KMS-11 (cell line): ENCODE measurements around the gene RABEP2.
"Not testable (repeated sequence)": the region's sequence is repeated elsewhere in the genome, so short reads cannot be mapped to it uniquely, and the experiment has no call there.

Experiments
- H2AFZ ChIP-seq: fragments of 200-600 bp; sonication (generic); 2 replicates; pipeline ENCODE4 v1.6.1; 2016; ENCODE audit warnings: antibody characterized with exemption, mixed run types, low read depth
- H3K27ac ChIP-seq: fragments of 200-600 bp; sonication (generic); 2 replicates; pipeline ENCODE4 v1.6.1; 2016; ENCODE audit warnings: mild to moderate bottlenecking, mixed run types
- H3K27me3 ChIP-seq: fragments of 200-600 bp; sonication (generic); 2 replicates; pipeline ENCODE4 v1.6.1; 2017; ENCODE audit warnings: mild to moderate bottlenecking, low read depth, mixed run types, moderate library complexity; ENCODE audit not compliant: insufficient read depth
- H3K36me3 ChIP-seq: fragments of 200-600 bp; sonication (generic); 2 replicates; pipeline ENCODE4 v1.6.1; 2017; ENCODE audit warnings: mild to moderate bottlenecking, mixed run types; ENCODE audit not compliant: insufficient read depth
- H3K4me1 ChIP-seq: fragments of 200-600 bp; sonication (generic); 2 replicates; pipeline ENCODE4 v1.6.1; 2016; ENCODE audit warnings: mild to moderate bottlenecking, low read depth, mixed run types; ENCODE audit not compliant: poor library complexity, severe bottlenecking
- H3K4me2 ChIP-seq: fragments of 200-600 bp; sonication (generic); 2 replicates; pipeline ENCODE4 v1.7.0; 2016; ENCODE audit warnings: mild to moderate bottlenecking, mixed run types
- H3K4me3 ChIP-seq: fragments of 200-600 bp; sonication (generic); IDR thresholded peaks from 2 replicates; pipeline ENCODE4 v1.6.1; 2017; ENCODE audit warnings: low read depth, low read length, mixed read lengths; ENCODE audit not compliant: insufficient read depth
- H3K79me2 ChIP-seq: fragments of 200-600 bp; sonication (generic); 2 replicates; pipeline ENCODE4 v1.6.1; 2016; ENCODE audit warnings: low read depth, mixed run types; ENCODE audit not compliant: insufficient read depth
- H3K9ac ChIP-seq: fragments of 200-600 bp; sonication (generic); 2 replicates; pipeline ENCODE4 v1.6.1; 2016; ENCODE audit warnings: mild to moderate bottlenecking, mixed run types
- H4K20me1 ChIP-seq: fragments of 200-600 bp; sonication (generic); 2 replicates; pipeline ENCODE4 v1.6.1; 2016; ENCODE audit warnings: mild to moderate bottlenecking, mixed run types; ENCODE audit not compliant: insufficient read depth
- TF ChIP-seq, protein P1 (sequence below): fragments of 200-600 bp; sonication (generic); conservative IDR thresholded peaks from 2 replicates; pipeline ENCODE4 v1.6.1; 2017; ENCODE audit warnings: low read depth, mild to moderate bottlenecking, antibody characterized with exemption, low read length, moderate library complexity, mixed read lengths

Gene RABEP2

GRCh38 chr16:28924762-28925385 is at the start of gene RABEP2:
RABEP2 (minus strand) TSS chr16:28925238; CDS start chr16:28925163, 75 bp downstream.
- Histone ChIP-seq H3K4me1 (peaks cover 30% of the 10 kb centered on the region), H3K27ac (peak within 1 kb of the TSS; percentile 84), H3K27me3 (no peaks in the 10 kb centered on the region), H3K9ac (peak within 1 kb of the TSS; percentile 91), H4K20me1 (no peaks in the 10 kb centered on the region), H3K4me2 (peak within 1 kb of the TSS; percentile 99), H3K4me3 (no peak within 1 kb of the TSS), H2AFZ (peak within 1 kb of the TSS; percentile 82), H3K36me3 (no peaks in the 10 kb centered on the region), H3K79me2 (no peaks in the 10 kb centered on the region)
- TF ChIP-seq, protein P1, sequence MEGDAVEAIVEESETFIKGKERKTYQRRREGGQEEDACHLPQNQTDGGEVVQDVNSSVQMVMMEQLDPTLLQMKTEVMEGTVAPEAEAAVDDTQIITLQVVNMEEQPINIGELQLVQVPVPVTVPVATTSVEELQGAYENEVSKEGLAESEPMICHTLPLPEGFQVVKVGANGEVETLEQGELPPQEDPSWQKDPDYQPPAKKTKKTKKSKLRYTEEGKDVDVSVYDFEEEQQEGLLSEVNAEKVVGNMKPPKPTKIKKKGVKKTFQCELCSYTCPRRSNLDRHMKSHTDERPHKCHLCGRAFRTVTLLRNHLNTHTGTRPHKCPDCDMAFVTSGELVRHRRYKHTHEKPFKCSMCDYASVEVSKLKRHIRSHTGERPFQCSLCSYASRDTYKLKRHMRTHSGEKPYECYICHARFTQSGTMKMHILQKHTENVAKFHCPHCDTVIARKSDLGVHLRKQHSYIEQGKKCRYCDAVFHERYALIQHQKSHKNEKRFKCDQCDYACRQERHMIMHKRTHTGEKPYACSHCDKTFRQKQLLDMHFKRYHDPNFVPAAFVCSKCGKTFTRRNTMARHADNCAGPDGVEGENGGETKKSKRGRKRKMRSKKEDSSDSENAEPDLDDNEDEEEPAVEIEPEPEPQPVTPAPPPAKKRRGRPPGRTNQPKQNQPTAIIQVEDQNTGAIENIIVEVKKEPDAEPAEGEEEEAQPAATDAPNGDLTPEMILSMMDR = no peak

DNA sequence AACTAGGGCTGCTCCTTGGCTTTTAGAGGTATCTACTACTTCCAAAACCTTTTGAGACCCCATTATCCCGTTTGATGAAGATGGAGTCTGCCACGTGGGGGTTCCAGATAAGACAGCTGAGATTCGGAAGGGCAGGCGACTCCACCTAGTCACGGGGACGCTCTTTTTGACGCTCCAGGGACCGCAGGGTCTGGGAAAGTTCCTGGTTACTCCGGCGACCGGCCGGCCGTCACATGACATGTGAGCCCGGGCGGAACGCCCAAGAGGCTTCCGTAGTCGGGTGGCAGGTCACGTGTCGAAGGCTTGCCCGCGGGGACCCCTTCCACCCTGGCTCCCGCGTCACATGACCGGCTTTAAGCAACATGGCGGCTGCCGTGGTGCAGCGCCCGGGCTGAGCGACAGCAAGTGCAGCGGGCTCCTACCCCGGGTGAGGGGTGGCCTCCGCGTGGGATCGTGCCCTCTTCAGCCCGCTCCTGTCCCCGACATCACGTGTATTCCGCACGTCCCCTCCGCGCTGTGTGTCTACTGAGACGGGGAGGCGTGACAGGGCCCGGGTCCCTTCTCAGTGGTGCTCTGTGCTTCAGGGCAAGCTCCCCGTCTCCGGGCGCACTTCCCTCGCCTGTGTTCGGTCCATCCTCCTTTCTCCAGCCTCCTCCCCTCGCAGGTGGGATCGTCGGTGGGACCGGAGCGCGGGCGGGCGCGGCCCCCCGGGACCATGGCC is 49.6 kb upstream of the RABEP2 start, which contains the start of gene SPNS1:
Gene SPNS1, plus strand, starts transcription at position 342 of the 721 bp plus-strand sequence. Its CDS starts 374 bp downstream, at position 716.
- peak within 1 kb of the TSS; percentile 44 for H3K4me3 ChIP-seq
- H3K27ac ChIP-seq = peak within 1 kb of the TSS; percentile 15; the same call in 1 of the 2 replicates
- H3K4me2 ChIP-seq = peak within 1 kb of the TSS; percentile 88
- TF ChIP-seq, protein P1 = no peak
- peak within 1 kb of the TSS; percentile 72 for H3K9ac ChIP-seq
- H2AFZ ChIP-seq = peak within 1 kb of the TSS; percentile 92
- H3K79me2 ChIP-seq = no peaks in the 10 kb centered on the region
- H3K27me3 ChIP-seq = no peaks in the 10 kb centered on the region
- no peaks in the 10 kb centered on the region for H4K20me1 ChIP-seq
- H3K36me3 ChIP-seq = no peaks in the 10 kb centered on the region
- H3K4me1 ChIP-seq = peaks cover 14% of the 10 kb centered on the region

DNA sequence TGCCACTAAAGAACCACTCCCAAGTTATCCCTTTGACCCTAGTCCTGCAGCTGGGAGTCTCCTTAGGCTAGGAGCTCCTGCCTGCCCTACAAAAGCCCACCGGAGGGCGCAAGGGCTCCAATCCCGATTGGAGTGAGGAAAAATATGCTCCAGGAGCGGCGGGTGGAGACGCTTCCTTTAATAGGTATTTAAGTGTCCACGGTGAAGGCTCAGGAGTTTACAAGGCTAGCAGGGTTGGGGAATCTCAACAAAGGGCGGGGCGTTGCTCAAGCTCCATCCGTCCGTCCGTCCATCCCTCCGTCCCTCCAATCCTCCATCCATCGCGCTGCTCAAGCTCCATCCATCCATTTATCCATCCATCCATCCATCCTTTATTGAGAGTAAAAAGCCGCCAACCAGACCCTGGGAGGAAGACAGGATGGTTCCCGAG is 49.0 kb upstream of the RABEP2 start:
- H3K4me3 ChIP-seq = peak overlapping the region; percentile 44
- H3K4me2 ChIP-seq = peak overlapping the region; percentile 88
- H3K36me3 ChIP-seq = no peaks in the 10 kb centered on the region
- TF ChIP-seq, protein P1 = peak; percentile 73
- H3K27ac ChIP-seq = peak overlapping the region; percentile 15; the same call in 1 of the 2 replicates
- no peaks in the 10 kb centered on the region for H4K20me1 ChIP-seq
- H3K9ac ChIP-seq = peak overlapping the region; percentile 72
- peak overlapping the region; percentile 92 for H2AFZ ChIP-seq
- no peaks in the 10 kb centered on the region for H3K79me2 ChIP-seq
- H3K4me1 ChIP-seq = peaks cover 14% of the 10 kb centered on the region
- no peaks in the 10 kb centered on the region for H3K27me3 ChIP-seq

DNA sequence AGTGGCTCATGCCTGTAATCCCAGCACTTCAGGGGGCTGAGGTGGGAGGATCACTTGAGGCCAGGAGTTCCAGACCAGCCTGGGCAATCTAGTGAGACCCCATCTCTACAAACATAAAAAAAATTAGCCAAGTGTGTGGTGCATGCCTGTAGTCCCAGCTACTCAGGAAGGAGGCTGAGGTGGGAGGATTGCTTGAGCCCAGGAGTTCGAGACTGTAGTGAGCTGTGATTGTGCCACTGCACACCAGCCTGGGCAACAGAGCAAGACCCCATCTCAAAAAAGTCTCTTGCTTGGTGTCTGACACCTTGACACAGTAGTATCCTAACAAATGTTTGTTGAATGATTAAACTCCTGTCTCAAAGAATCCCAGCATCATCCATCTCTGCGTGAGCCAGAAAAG is 44.7 kb upstream of the RABEP2 start:
- H3K4me2 ChIP-seq, H3K36me3 ChIP-seq, H3K4me3 ChIP-seq, H3K27me3 ChIP-seq, H2AFZ ChIP-seq, H3K27ac ChIP-seq, H3K9ac ChIP-seq, H3K79me2 ChIP-seq, H4K20me1 ChIP-seq, H3K4me1 ChIP-seq: not testable (repeated sequence)

DNA sequence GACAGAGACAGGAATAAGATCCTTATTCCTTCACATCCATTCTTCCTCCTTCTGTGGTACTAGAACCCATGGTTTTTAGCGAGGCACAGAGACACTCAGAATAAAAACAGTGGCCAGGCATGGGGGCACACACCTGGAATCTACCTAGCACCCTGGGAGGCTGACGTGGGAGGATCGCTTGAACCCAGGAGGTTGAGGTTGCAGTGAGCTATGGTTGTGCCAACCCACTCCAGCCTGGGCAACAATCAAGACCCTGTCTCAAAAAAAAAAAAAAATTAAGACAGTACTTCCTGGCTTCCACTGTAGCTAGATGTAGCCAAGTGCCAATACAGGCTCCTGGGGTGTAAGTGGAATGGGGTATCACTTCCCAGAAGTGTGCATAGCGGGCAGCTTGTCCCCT is 42.1 kb upstream of the RABEP2 start:
- no peaks in the 10 kb centered on the region for H3K79me2 ChIP-seq
- H3K4me1 ChIP-seq = no peaks in the 10 kb centered on the region
- H2AFZ ChIP-seq = no peak overlapping the region
- no peaks in the 10 kb centered on the region for H4K20me1 ChIP-seq
- TF ChIP-seq, protein P1 = no peak
- H3K27me3 ChIP-seq = no peaks in the 10 kb centered on the region
- H3K36me3 ChIP-seq = no peaks in the 10 kb centered on the region
- H3K4me3 ChIP-seq = no peak overlapping the region
- H3K9ac ChIP-seq = no peak overlapping the region
- no peak overlapping the region for H3K4me2 ChIP-seq
- no peak overlapping the region for H3K27ac ChIP-seq
